HepG2 (cell line): ENCODE data around the gene UBE2M. TPM values are rescaled to one million over a fixed set of nuclear protein-coding genes. Genes with fewer than 3 reads are reported as not detected.

Experiments used
- CBFB ChIP-seq: sonication (generic); formaldehyde crosslinking; IDR thresholded peaks from 2 replicates; pipeline ENCODE4 v1.4.0; 2020; ENCODE audit warnings: missing genetic modification reagents
- CREM ChIP-seq, 2 experiments: sonication (generic) in 1 of 2; formaldehyde crosslinking in 1 of 2; IDR thresholded peaks; 2 replicates each; pipeline versions ENCODE4 v1.4.0 to v1.6.1; 2016 to 2020; ENCODE audit warnings: antibody characterized with exemption in 1 of 2, mild to moderate bottlenecking in 1 of 2, missing genetic modification reagents in 1 of 2
- EP300 ChIP-seq, 3 experiments: sonication (generic) in 1 of 3; formaldehyde crosslinking in 1 of 3; IDR thresholded peaks; 2 replicates each; pipeline versions ENCODE4 v1.5.1 to v1.6.1; 2011 to 2020; ENCODE audit warnings: low read depth in 2 of 3, low read length in 2 of 3, borderline replicate concordance in 1 of 3, improper control_type of control experiment in 1 of 3, mild to moderate bottlenecking in 1 of 3, missing genetic modification reagents in 1 of 3, moderate library complexity in 1 of 3
- HMG20B ChIP-seq: conservative IDR thresholded peaks from 2 replicates; pipeline ENCODE4 v1.6.1; 2016; ENCODE audit warnings: missing genetic modification reagents, missing compliant biosample characterization
- JDP2 ChIP-seq: sonication (generic); formaldehyde crosslinking; IDR thresholded peaks from 2 replicates; pipeline ENCODE4 v1.8.1; 2022; ENCODE audit warnings: missing genetic modification reagents, borderline replicate concordance
- KAT8 ChIP-seq: IDR thresholded peaks from 2 replicates; pipeline ENCODE4 v1.6.1; 2016; ENCODE audit warnings: missing genetic modification reagents, missing compliant biosample characterization
- KDM1A ChIP-seq: IDR thresholded peaks from 2 replicates; pipeline ENCODE4 v1.6.1; 2016; ENCODE audit warnings: missing compliant biosample characterization
- KDM6A ChIP-seq: IDR thresholded peaks from 2 replicates; pipeline ENCODE4 v1.6.1; 2016; ENCODE audit warnings: low read depth
- KMT2B ChIP-seq: IDR thresholded peaks from 2 replicates; pipeline ENCODE4 v1.6.1; 2016; ENCODE audit warnings: missing genetic modification reagents, missing compliant biosample characterization
- MEIS2 ChIP-seq: sonication (generic); formaldehyde crosslinking; IDR thresholded peaks from 2 replicates; pipeline ENCODE4 v1.9.0; 2021; ENCODE audit warnings: mild to moderate bottlenecking, missing genetic modification reagents
- MTERF4 ChIP-seq: sonication (generic); formaldehyde crosslinking; IDR thresholded peaks from 2 replicates; pipeline ENCODE4 v1.8.0; 2023; ENCODE audit warnings: mild to moderate bottlenecking, missing genetic modification reagents
- NR2C2 ChIP-seq: sonication (generic); formaldehyde crosslinking; IDR thresholded peaks from 2 replicates; pipeline ENCODE4 v1.4.0; 2020; ENCODE audit warnings: missing genetic modification reagents, mild to moderate bottlenecking, moderate library complexity, borderline replicate concordance
- PITX1 ChIP-seq: sonication (generic); formaldehyde crosslinking; IDR thresholded peaks from 2 replicates; pipeline ENCODE4 v1.5.1; 2020; ENCODE audit warnings: mild to moderate bottlenecking, missing genetic modification reagents
- RBFOX2 ChIP-seq: fragments of 200-400 bp; formaldehyde crosslinking; IDR thresholded peaks from 2 replicates; pipeline ENCODE4 v1.6.1; 2017; ENCODE audit warnings: low read depth, mild to moderate bottlenecking, low read length
- SOX5 ChIP-seq: IDR thresholded peaks from 2 replicates; pipeline ENCODE4 v1.6.1; 2016; ENCODE audit warnings: borderline replicate concordance
- STAG1 ChIP-seq: sonication (generic); formaldehyde crosslinking; IDR thresholded peaks from 2 replicates; pipeline ENCODE4 v1.4.0; 2020; ENCODE audit warnings: missing genetic modification reagents
- U2AF2 ChIP-seq: fragments of 200-400 bp; formaldehyde crosslinking; IDR thresholded peaks from 2 replicates; pipeline ENCODE4 v1.6.1; 2017; ENCODE audit warnings: low read depth, mild to moderate bottlenecking, low read length
- ZNF503 ChIP-seq: sonication (generic); formaldehyde crosslinking; IDR thresholded peaks from 2 replicates; pipeline ENCODE4 v1.4.0; 2020; ENCODE audit warnings: missing genetic modification reagents
- ZNF550 ChIP-seq: sonication (generic); formaldehyde crosslinking; IDR thresholded peaks from 2 replicates; pipeline ENCODE4 v1.4.0; 2020; ENCODE audit warnings: mild to moderate bottlenecking, missing genetic modification reagents, borderline replicate concordance
- ZNF558 ChIP-seq: sonication (generic); formaldehyde crosslinking; IDR thresholded peaks from 2 replicates; pipeline ENCODE4 v1.9.0; 2022; ENCODE audit warnings: mild to moderate bottlenecking, missing genetic modification reagents, borderline replicate concordance
- ZNF7 ChIP-seq: IDR thresholded peaks from 2 replicates; pipeline ENCODE4 v1.6.1; 2016; ENCODE audit warnings: missing biosample characterization, missing genetic modification reagents
- ZNF724P ChIP-seq: sonication (generic); formaldehyde crosslinking; IDR thresholded peaks from 2 replicates; pipeline ENCODE4 v1.8.0; 2022; ENCODE audit warnings: missing genetic modification reagents, borderline replicate concordance
- polyA plus RNA-seq, 8 experiments: library from polyadenylated mRNA; depleted of rRNA in 3 of 8; stranded (reverse) in 7 of 8; unstranded in 1 of 8; fragments of >200 nt; fragmentation: Illumina TruSeq in 4 of 8; extraction: Trizol in 4 of 8; gene quantifications; 2 replicates each; pipeline versions ENCODE4 v1.2.1 to v1.2.3, GENCODE V29; 2011 to 2016; ENCODE audit warnings: low read depth in 4 of 8, missing spikeins in 1 of 8, mixed read lengths in 1 of 8; ENCODE audit not compliant: insufficient read depth in 1 of 8
- total RNA-seq, 5 experiments: library from RNA; depleted of rRNA; stranded (reverse); fragments of >200 nt; fragmentation: Illumina TruSeq; extraction: Trizol; gene quantifications; 2 replicates each; pipeline ENCODE4 v1.2.3, GENCODE V29; 2016; ENCODE audit warnings: low read depth in 1 of 5
- TF ChIP-seq, protein P1 (sequence below): sonication (generic); formaldehyde crosslinking; IDR thresholded peaks from 2 replicates; pipeline ENCODE4 v1.4.0; 2020; ENCODE audit warnings: missing genetic modification reagents, borderline replicate concordance

Gene UBE2M
- total and polyA plus RNA-seq, 2 of the 13 experiments (the other 11 are each of a cell fraction or from before 2014, with no cell fraction given): 36.2 to 50.3 TPM

GRCh38 chr19:58511353-58512208, 46.8 kb downstream of the UBE2M start, which contains the start of gene SLC27A5 (continued):
- TF ChIP-seq ZNF503 (CRISPR knock-in tag): peak; percentile 57; the same call in 1 of the 2 replicates
- 0 out of 2 replicates have a peak, but pooled peaks have one; percentile 20 for TF ChIP-seq HMG20B (CRISPR knock-in tag)
- peak; percentile 84; the same call in 1 of the 2 replicates for TF ChIP-seq MEIS2 (CRISPR knock-in tag)
- 0 out of 2 replicates have a peak, but pooled peaks have one; percentile 66 for TF ChIP-seq MTERF4 (CRISPR knock-in tag)
- TF ChIP-seq, protein P1, sequence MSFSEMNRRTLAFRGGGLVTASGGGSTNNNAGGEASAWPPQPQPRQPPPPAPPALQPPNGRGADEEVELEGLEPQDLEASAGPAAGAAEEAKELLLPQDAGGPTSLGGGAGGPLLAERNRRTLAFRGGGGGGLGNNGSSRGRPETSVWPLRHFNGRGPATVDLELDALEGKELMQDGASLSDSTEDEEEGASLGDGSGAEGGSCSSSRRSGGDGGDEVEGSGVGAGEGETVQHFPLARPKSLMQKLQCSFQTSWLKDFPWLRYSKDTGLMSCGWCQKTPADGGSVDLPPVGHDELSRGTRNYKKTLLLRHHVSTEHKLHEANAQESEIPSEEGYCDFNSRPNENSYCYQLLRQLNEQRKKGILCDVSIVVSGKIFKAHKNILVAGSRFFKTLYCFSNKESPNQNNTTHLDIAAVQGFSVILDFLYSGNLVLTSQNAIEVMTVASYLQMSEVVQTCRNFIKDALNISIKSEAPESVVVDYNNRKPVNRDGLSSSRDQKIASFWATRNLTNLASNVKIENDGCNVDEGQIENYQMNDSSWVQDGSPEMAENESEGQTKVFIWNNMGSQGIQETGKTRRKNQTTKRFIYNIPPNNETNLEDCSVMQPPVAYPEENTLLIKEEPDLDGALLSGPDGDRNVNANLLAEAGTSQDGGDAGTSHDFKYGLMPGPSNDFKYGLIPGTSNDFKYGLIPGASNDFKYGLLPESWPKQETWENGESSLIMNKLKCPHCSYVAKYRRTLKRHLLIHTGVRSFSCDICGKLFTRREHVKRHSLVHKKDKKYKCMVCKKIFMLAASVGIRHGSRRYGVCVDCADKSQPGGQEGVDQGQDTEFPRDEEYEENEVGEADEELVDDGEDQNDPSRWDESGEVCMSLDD (CRISPR knock-in tag): peak; percentile 41; the same call in 1 of the 2 replicates
- no peak for TF ChIP-seq KDM1A (CRISPR knock-in tag)
- no peak for TF ChIP-seq KMT2B (CRISPR knock-in tag)
- TF ChIP-seq CREM (IDR thresholded peaks at IDR 0.05): peak; percentile 42; the same call in 1 of the 2 replicates
- TF ChIP-seq CREM (CRISPR knock-in tag; IDR thresholded peaks at IDR 0.05): no peak
- 0 out of 2 replicates have a peak, but pooled peaks have one; percentile 2 for TF ChIP-seq ZNF558 (CRISPR knock-in tag)
- peak; percentile 84 for TF ChIP-seq RBFOX2
- TF ChIP-seq STAG1: peak; percentile 23
- peak; percentile 54; the same call in 1 of the 2 replicates for TF ChIP-seq SOX5
- no peak for TF ChIP-seq U2AF2
- TF ChIP-seq PITX1 (CRISPR knock-in tag): peak; percentile 82
- no peak for TF ChIP-seq ZNF7
- no peak for TF ChIP-seq JDP2 (CRISPR knock-in tag)
- no peak; the same call in 1 of the 2 replicates for TF ChIP-seq ZNF550 (CRISPR knock-in tag)
- peak; percentile 69 for TF ChIP-seq KAT8
- TF ChIP-seq ZNF724P (CRISPR knock-in tag): no peak
- TF ChIP-seq CBFB: peak; percentile 33; the same call in 1 of the 2 replicates
- peak; percentile 75; the same call in 1 of the 2 replicates for TF ChIP-seq KDM6A (CRISPR knock-in tag)
- TF ChIP-seq EP300 (IDR thresholded peaks at IDR 0.05; ENCODE audit: low read depth in 2 of 2, low read length in 2 of 2): no peak; a peak in 1 of 4 replicates
- 0 out of 2 replicates have a peak, but pooled peaks have one; percentile 7 for TF ChIP-seq EP300 (CRISPR knock-in tag; IDR thresholded peaks at IDR 0.05; ENCODE audit: borderline replicate concordance)
- TF ChIP-seq NR2C2 (CRISPR knock-in tag): peak; percentile 86
